Progenitor cell of endocrine pancreas (in vitro differentiated cells): ENCODE results near the gene PNPLA1. TPM values are rescaled to one million over a fixed set of nuclear protein-coding genes. Genes with fewer than 3 reads are reported as not detected.

Experiments used
- DNase-seq: peaks from one replicate; pipeline ENCODE4 v3.0.0; 2021; ENCODE audit warnings: low spot score; ENCODE audit not compliant: unreplicated experiment
- H3K27ac Mint-ChIP-seq: 2 replicates; pipeline ENCODE4 v1.8.0; 2021; ENCODE audit warnings: mild to moderate bottlenecking, moderate library complexity, mixed read lengths
- H3K27me3 Mint-ChIP-seq: 2 replicates; pipeline ENCODE4 v1.8.0; 2021; ENCODE audit warnings: mixed read lengths
- H3K36me3 Mint-ChIP-seq: 2 replicates; pipeline ENCODE4 v1.8.0; 2022; ENCODE audit warnings: mixed read lengths; ENCODE audit not compliant: insufficient read depth
- H3K4me1 Mint-ChIP-seq: 2 replicates; pipeline ENCODE4 v1.8.0; 2021; ENCODE audit warnings: low read depth, mixed read lengths
- H3K4me3 Mint-ChIP-seq: 2 replicates; pipeline ENCODE4 v1.8.0; 2021; ENCODE audit warnings: low read depth, mild to moderate bottlenecking, moderate library complexity, mixed read lengths
- H3K9me3 Mint-ChIP-seq: 2 replicates; pipeline ENCODE4 v1.8.0; 2021; ENCODE audit warnings: low read depth, mixed read lengths
- CTCF ChIP-seq: fragments of 200-600 bp; sonication (generic); IDR thresholded peaks from one replicate; pipeline ENCODE4 v1.5.0; 2021; ENCODE audit warnings: antibody characterized with exemption, mild to moderate bottlenecking; ENCODE audit not compliant: unreplicated experiment
- total RNA-seq: library from RNA; stranded (reverse); gene quantifications from 2 replicates; pipeline ENCODE4 v1.2.1, GENCODE V29; 2021

The PNPLA1 gene
- total RNA-seq, 1 donor from 2014 or later: not detected

GRCh38 chr6:36242161-36242560, 27.7 kb upstream of the PNPLA1 start:
- Mint-ChIP-seq H3K9me3 (no peaks in the 10 kb centered on the region), H3K4me3 (no peak overlapping the region), H3K27ac (no peak overlapping the region), H3K4me1 (peaks cover 20% of the 10 kb centered on the region), H3K36me3 (peaks cover 3% of the 10 kb centered on the region), H3K27me3 (peaks cover 7% of the 10 kb centered on the region)
- TF ChIP-seq CTCF: no peak
- no peak for DNase-seq

- H3K36me3 Mint-ChIP-seq: peaks cover 3% of the 10 kb centered on the region
- H3K27ac Mint-ChIP-seq: peak overlapping the region; percentile 25
Measured at GRCh38 chr6:36242626-36243025, 27.2 kb upstream of the PNPLA1 start.

DNA sequence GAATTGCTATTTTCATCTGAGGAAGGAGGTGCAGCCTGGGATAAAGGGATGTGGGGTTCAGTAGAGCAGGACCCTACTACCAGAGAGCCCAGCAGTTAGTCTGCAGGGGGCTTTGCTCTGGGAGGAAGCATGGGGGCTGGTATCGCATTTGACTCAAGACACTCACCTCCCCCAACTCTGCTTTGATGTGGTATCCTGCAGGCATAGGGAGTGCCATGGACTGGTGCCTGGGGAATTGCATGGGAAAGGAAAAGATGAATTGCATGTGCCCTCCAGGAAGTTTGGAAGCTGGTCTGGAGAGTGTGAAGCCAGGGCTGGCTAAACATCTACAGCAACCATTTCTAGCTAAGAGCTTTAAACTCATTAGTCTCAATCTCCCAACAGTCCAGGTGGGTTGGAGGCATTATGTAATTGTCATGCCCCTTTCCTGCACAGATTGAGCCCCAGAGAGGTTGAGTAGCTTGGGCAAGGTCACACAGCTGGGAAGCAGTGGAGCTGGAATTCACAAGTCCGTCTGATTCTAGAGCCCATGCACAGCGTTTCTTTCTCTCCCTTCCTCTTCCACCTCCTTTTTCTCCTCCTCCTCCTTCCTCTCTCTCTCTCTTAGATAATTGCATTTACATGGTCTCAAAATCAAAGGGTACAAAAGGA, 26.2 kb upstream of the PNPLA1 start:
- H3K9me3 Mint-ChIP-seq: no peaks in the 10 kb centered on the region
- peaks cover 3% of the 10 kb centered on the region for H3K36me3 Mint-ChIP-seq
- H3K4me1 Mint-ChIP-seq: peaks cover 22% of the 10 kb centered on the region
- peaks cover 10% of the 10 kb centered on the region for H3K27me3 Mint-ChIP-seq
- no peak overlapping the region for H3K4me3 Mint-ChIP-seq
- no peak for TF ChIP-seq CTCF
- no peak for DNase-seq
- H3K27ac Mint-ChIP-seq: no peak overlapping the region

More at GRCh38 chr6:36242626-36243025, 27.2 kb upstream of the PNPLA1 start:
- no peak for TF ChIP-seq CTCF
- no peak for DNase-seq
- peaks cover 10% of the 10 kb centered on the region for H3K27me3 Mint-ChIP-seq
- no peak overlapping the region for H3K4me3 Mint-ChIP-seq
- no peaks in the 10 kb centered on the region for H3K9me3 Mint-ChIP-seq
- peaks cover 22% of the 10 kb centered on the region for H3K4me1 Mint-ChIP-seq

DNA sequence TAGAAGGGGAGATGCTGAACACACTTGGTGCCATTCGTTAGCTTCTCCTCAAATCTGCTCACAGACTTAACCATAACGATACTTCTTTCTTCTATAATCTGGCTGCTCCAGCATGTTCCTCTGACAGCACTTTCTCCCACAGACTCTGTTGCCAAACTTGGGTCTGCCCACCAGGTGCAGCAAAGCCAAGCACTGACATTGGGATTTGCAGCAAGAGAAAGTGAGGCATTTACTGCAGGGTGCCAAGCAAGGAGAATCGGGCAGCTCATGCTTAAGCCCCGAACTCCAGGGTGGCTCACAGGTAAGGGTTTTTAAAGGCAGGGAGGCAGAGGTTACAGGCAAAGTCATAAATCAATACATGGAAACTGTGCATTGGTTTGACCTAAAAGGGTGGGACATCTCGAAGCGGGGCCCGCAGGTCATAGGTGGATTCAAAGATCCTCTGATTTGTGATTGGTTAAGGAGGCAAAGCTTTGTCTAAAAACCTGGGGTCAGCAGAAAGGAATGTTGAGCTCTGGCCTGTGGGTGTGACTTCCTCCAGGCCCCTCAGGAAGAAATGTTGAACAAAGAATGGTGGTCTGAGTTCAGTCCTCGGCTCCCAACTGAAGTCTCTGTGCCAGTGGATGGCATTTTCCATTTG, 25.1 kb upstream of the PNPLA1 start:
- Mint-ChIP-seq H3K27me3 (peaks cover 10% of the 10 kb centered on the region), H3K36me3 (peaks cover 3% of the 10 kb centered on the region), H3K4me1 (peaks cover 21% of the 10 kb centered on the region), H3K4me3 (no peak overlapping the region), H3K27ac (peak overlapping the region; percentile 94), H3K9me3 (no peaks in the 10 kb centered on the region)
- DNase-seq: peak; percentile 26
- no peak for TF ChIP-seq CTCF

DNA sequence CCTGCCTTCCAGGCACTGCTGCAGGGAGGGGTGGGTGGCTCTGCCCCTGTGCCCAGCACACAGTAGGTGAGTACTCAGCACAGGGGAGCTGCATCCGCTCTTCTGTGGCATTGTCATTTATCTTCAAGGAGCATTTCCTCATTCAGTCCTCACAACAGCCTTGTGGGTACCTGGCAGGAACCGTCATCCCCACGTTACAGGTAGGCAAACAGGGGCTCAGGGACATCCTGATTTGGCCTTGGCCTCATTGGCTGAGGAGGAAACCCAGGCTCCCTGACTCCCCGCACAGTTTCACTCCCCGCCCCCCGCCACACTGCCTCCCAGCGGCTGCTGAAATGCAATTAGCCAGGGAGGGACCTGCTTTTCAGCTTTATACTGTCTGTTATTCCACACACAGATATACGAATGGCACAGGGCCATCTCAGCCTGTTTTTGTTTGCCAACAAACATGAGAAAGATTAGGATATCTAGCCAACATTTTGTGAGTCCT, 24.2 kb upstream of the PNPLA1 start:
- DNase-seq: no peak
- no peak overlapping the region for H3K4me3 Mint-ChIP-seq
- H3K27me3 Mint-ChIP-seq: peaks cover 10% of the 10 kb centered on the region
- no peak for TF ChIP-seq CTCF
- H3K36me3 Mint-ChIP-seq: peaks cover 3% of the 10 kb centered on the region
- peak overlapping the region; percentile 94 for H3K27ac Mint-ChIP-seq
- H3K4me1 Mint-ChIP-seq: peaks cover 18% of the 10 kb centered on the region
- no peaks in the 10 kb centered on the region for H3K9me3 Mint-ChIP-seq
